Astrocyte (in vitro differentiated cells and primary cell): ENCODE results near the gene ARID2. TPM values are rescaled to one million over a fixed set of nuclear protein-coding genes. Genes with fewer than 3 reads are reported as not detected.

Experiments used
- DNase-seq: peaks from one replicate; pipeline ENCODE4 v3.0.0-alpha.2; 2010; ENCODE audit warnings: low read depth
- FAIRE-seq: peaks from 2 replicates; lab custom pipeline; 2011; peaks lifted over from hg19 to GRCh38; lab: Jason Lieb, UNC
- H2AFZ ChIP-seq: 2 replicates; pipeline ENCODE4 v1.6.0; 2012; ENCODE audit warnings: low read depth, low read length, inconsistent platforms
- H3K27ac ChIP-seq: 2 replicates; pipeline ENCODE4 v1.5.1; 2011; ENCODE audit warnings: low read depth, low read length, inconsistent platforms
- H3K27me3 ChIP-seq: 2 replicates; pipeline ENCODE4 v1.6.0; 2011; ENCODE audit warnings: low read length, inconsistent platforms; ENCODE audit not compliant: insufficient read depth
- H3K36me3 ChIP-seq: 2 replicates; pipeline ENCODE4 v1.5.1; 2011; ENCODE audit warnings: low read length, inconsistent platforms; ENCODE audit not compliant: insufficient read depth
- H3K4me1 ChIP-seq: 2 replicates; pipeline ENCODE4 v1.5.1; 2011; ENCODE audit warnings: low read length, inconsistent platforms; ENCODE audit not compliant: insufficient read depth
- H3K4me2 ChIP-seq: 2 replicates; pipeline ENCODE4 v1.6.0; 2012; ENCODE audit warnings: low read length, inconsistent platforms
- H3K4me3 ChIP-seq: 2 replicates; pipeline ENCODE4 v1.5.1; 2011; ENCODE audit warnings: low read depth, mild to moderate bottlenecking, low read length, inconsistent platforms; ENCODE audit not compliant: insufficient read depth
- H3K79me2 ChIP-seq: 2 replicates; pipeline ENCODE4 v1.6.0; 2012; ENCODE audit warnings: mild to moderate bottlenecking, low read length, inconsistent platforms; ENCODE audit not compliant: insufficient read depth
- H3K9ac ChIP-seq: 2 replicates; pipeline ENCODE4 v1.6.0; 2012; ENCODE audit warnings: mild to moderate bottlenecking, low read length, inconsistent platforms
- H3K9me3 ChIP-seq: 2 replicates; pipeline ENCODE4 v1.5.1; 2012; ENCODE audit warnings: low read depth, mild to moderate bottlenecking, low read length, inconsistent platforms; ENCODE audit not compliant: insufficient read depth
- H4K20me1 ChIP-seq: 2 replicates; pipeline ENCODE4 v1.6.0; 2012; ENCODE audit warnings: low read length, inconsistent platforms; ENCODE audit not compliant: insufficient read depth
- H3K27ac Mint-ChIP-seq: one replicate; pipeline ENCODE4 v1.8.0; 2021; ENCODE audit warnings: mild to moderate bottlenecking, mixed read lengths; ENCODE audit not compliant: unreplicated experiment
- H3K27me3 Mint-ChIP-seq: one replicate; pipeline ENCODE4 v1.8.0; 2021; ENCODE audit warnings: low read depth, mixed read lengths; ENCODE audit not compliant: unreplicated experiment
- H3K36me3 Mint-ChIP-seq: one replicate; pipeline ENCODE4 v1.8.0; 2021; ENCODE audit warnings: low read depth, mixed read lengths; ENCODE audit not compliant: unreplicated experiment
- H3K4me1 Mint-ChIP-seq: one replicate; pipeline ENCODE4 v1.8.0; 2021; ENCODE audit warnings: low read depth, mixed read lengths; ENCODE audit not compliant: unreplicated experiment
- H3K4me3 Mint-ChIP-seq: one replicate; pipeline ENCODE4 v1.8.0; 2021; ENCODE audit warnings: mild to moderate bottlenecking, moderate library complexity, mixed read lengths; ENCODE audit not compliant: unreplicated experiment
- H3K9me3 Mint-ChIP-seq: one replicate; pipeline ENCODE4 v1.8.0; 2021; ENCODE audit warnings: mild to moderate bottlenecking, mixed read lengths; ENCODE audit not compliant: unreplicated experiment
- CTCF ChIP-seq: IDR thresholded peaks from 2 replicates; pipeline ENCODE4 v1.5.1; 2011; ENCODE audit warnings: low read depth, mild to moderate bottlenecking, inconsistent platforms, low read length, moderate library complexity; ENCODE audit not compliant: insufficient read depth
- EZH2 ChIP-seq: IDR thresholded peaks from 2 replicates; pipeline ENCODE4 v1.6.1; 2012; ENCODE audit warnings: mild to moderate bottlenecking, low read length, inconsistent platforms; ENCODE audit not compliant: insufficient read depth
- total RNA-seq: library from RNA; stranded (reverse); gene quantifications from 2 replicates; pipeline ENCODE4 v1.2.1, GENCODE V29; 2021

ARID2 gene
- total RNA-seq, 1 donor from 2014 or later = 23.8 TPM

- Histone ChIP-seq H3K9ac (no peak overlapping the region), H3K9me3 (no peaks in the 10 kb centered on the region), H4K20me1 (peaks cover 3% of the 10 kb centered on the region), H3K79me2 (no peaks in the 10 kb centered on the region), H2AFZ (no peak overlapping the region), H3K4me3 (no peak overlapping the region), H3K4me1 (no peaks in the 10 kb centered on the region), H3K4me2 (no peak overlapping the region), H3K27ac (no peak overlapping the region), H3K36me3 (peaks cover 3% of the 10 kb centered on the region), H3K27me3 (no peaks in the 10 kb centered on the region)
- Mint-ChIP-seq H3K9me3 (peaks cover 2% of the 10 kb centered on the region), H3K4me3 (no peak overlapping the region), H3K36me3 (peaks cover 23% of the 10 kb centered on the region), H3K4me1 (peaks cover 11% of the 10 kb centered on the region), H3K27ac (no peak overlapping the region), H3K27me3 (no peaks in the 10 kb centered on the region)
- TF ChIP-seq CTCF (no peak), EZH2 (no peak)
- FAIRE-seq (no peak), DNase-seq (no peak)
These were observed 153.7 kb downstream of the ARID2 start for GRCh38 chr12:45883187-45883586.

GRCh38 chr12:45886685-45887084 is 157.2 kb downstream of the ARID2 start:
- Mint-ChIP-seq H3K4me1 (no peaks in the 10 kb centered on the region), H3K4me3 (no peak overlapping the region), H3K36me3 (peaks cover 17% of the 10 kb centered on the region), H3K9me3 (peaks cover 2% of the 10 kb centered on the region), H3K27me3 (no peaks in the 10 kb centered on the region), H3K27ac (no peak overlapping the region)
- FAIRE-seq (no peak), DNase-seq (no peak)
- TF ChIP-seq CTCF = no peak
- TF ChIP-seq EZH2 = no peak
- Histone ChIP-seq H3K79me2 (no peaks in the 10 kb centered on the region), H3K27ac (no peak overlapping the region), H3K4me3 (no peak overlapping the region), H3K9ac (no peak overlapping the region), H3K9me3 (no peaks in the 10 kb centered on the region), H4K20me1 (no peaks in the 10 kb centered on the region), H3K4me1 (no peaks in the 10 kb centered on the region), H3K27me3 (no peaks in the 10 kb centered on the region), H3K36me3 (peaks cover 3% of the 10 kb centered on the region), H3K4me2 (no peak overlapping the region), H2AFZ (no peak overlapping the region)

GRCh38 chr12:45887544-45887943 is 158.0 kb downstream of the ARID2 start:
- Mint-ChIP-seq H3K4me1 (no peaks in the 10 kb centered on the region), H3K27ac (no peak overlapping the region), H3K27me3 (no peaks in the 10 kb centered on the region), H3K4me3 (no peak overlapping the region), H3K36me3 (peaks cover 15% of the 10 kb centered on the region), H3K9me3 (peaks cover 2% of the 10 kb centered on the region)
- Histone ChIP-seq H3K27me3 (no peaks in the 10 kb centered on the region), H3K27ac (no peak overlapping the region), H3K9me3 (no peaks in the 10 kb centered on the region), H3K79me2 (no peaks in the 10 kb centered on the region), H3K4me2 (no peak overlapping the region), H4K20me1 (no peaks in the 10 kb centered on the region), H3K4me3 (no peak overlapping the region), H3K4me1 (no peaks in the 10 kb centered on the region), H3K9ac (no peak overlapping the region), H3K36me3 (peaks cover 6% of the 10 kb centered on the region), H2AFZ (no peak overlapping the region)
- DNase-seq (no peak), FAIRE-seq (no peak)
- TF ChIP-seq EZH2 (no peak), CTCF (no peak)
